Measurements from ENCODE around the gene ATP13A4.

DNA sequence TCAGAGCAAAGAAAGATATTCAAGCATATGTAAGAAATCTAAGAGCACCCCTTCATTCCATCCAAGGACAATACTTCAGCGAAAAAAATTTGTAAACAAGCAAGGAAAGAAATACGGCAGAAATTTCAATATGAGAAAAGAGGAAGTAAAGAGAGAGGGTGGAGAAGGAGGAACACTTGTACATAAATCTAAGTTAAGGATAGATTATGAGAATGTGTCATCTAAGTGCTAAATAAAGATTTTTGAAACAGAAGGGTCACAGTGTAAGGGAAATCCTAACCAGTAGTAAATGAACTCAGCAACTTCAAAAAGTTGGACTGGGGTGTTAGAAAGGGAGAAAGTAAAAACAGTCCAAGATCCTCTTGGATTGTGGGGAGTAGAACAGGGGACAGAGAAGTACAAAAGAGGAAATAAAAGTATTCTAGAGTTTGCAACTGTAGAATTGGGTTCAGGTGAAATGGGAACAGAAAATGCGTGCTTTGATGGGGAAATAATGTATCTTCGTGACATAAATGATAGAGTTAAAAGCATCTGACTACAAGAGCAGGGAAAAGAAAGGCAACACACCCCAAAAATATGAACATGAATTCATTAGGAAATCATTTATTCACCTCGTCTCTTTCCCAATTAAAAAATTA, 107.6 kb downstream of the ATP13A4 start:
- no peak for TF ChIP-seq CTCF (IDR thresholded peaks at IDR 0.05)
- TF ChIP-seq POLR2A (IDR thresholded peaks at IDR 0.05) = no peak
